ENCODE measurements around the gene TCF7L1. TPM values are rescaled to one million over a fixed set of nuclear protein-coding genes. Genes with fewer than 3 reads are reported as not detected.

The TCF7L1 gene
- total and polyA plus RNA-seq, 12 donors = 4.5 to 10.9 (median 6.3) TPM

GRCh38 chr2:85303780-85304531, 170.8 kb downstream of the TCF7L1 start:
- intact Hi-C loops (cut with DNase I) = loop anchor here in 2 of 10 donors (5.0 to 10.0 kb wide), 2 partner anchors 237 to 379 kb away; no protein-coding TSS in a partner anchor
- H3K36me3 ChIP-seq = peaks cover 0 to 58% (median 12%) of the 10 kb centered on the region in 9 donors

GRCh38 chr2:85307527-85307897, 174.3 kb downstream of the TCF7L1 start:
- no peak for TF ChIP-seq CTCF (IDR thresholded peaks at IDR 0.05)
- Histone ChIP-seq H3K27me3 (no peaks in the 10 kb centered on the region), H3K4me1 (peaks cover 4 to 38% (median 12%) of the 10 kb centered on the region in 9 donors), H3K9me3 (no peaks in the 10 kb centered on the region), H3K4me3 (peak overlapping the region in 2 of 10 donors; percentile 12 to 26), H3K36me3 (peaks cover 0 to 76% (median 12%) of the 10 kb centered on the region in 9 donors), H3K27ac (peak overlapping the region in 5 of 10 donors; percentile 22 to 72 (median 36))
- DNase-seq (no peak), ATAC-seq (no peak)
- WGBS, 2 donors = 74 to 79% methylated on average over 9 of the region's 9 CpGs
- intact Hi-C loops (cut with DNase I) = loop anchor here in 1 of 10 donors (10.0 kb wide), 1 partner anchor 383 kb away; no protein-coding TSS in a partner anchor

More at GRCh38 chr2:85303780-85304531, 170.8 kb downstream of the TCF7L1 start:
- DNase-seq (no peak), ATAC-seq (no peak)
- Histone ChIP-seq H3K4me1 (peaks cover 2 to 27% (median 11%) of the 10 kb centered on the region in 9 donors), H3K27me3 (no peaks in the 10 kb centered on the region), H3K4me3 (no peak overlapping the region), H3K9me3 (no peaks in the 10 kb centered on the region), H3K27ac (no peak overlapping the region)
- 91 to 92% methylated on average over 28 of the region's 28 CpGs for WGBS, 2 donors
- TF ChIP-seq CTCF (IDR thresholded peaks at IDR 0.05) = no peak

- H3K27ac ChIP-seq = peak overlapping the region in 1 of 10 donors; percentile 64
- H3K9me3 ChIP-seq = no peaks in the 10 kb centered on the region
- 80 to 85% methylated on average over 6 of the region's 6 CpGs for WGBS, 2 donors
- H3K4me1 ChIP-seq = peaks cover 4 to 38% (median 12%) of the 10 kb centered on the region in 9 donors
- H3K4me3 ChIP-seq = no peak overlapping the region
- H3K36me3 ChIP-seq = peaks cover 0 to 74% (median 12%) of the 10 kb centered on the region in 9 donors
- ATAC-seq (no peak), DNase-seq (no peak)
- H3K27me3 ChIP-seq = no peaks in the 10 kb centered on the region
- no peak for TF ChIP-seq CTCF (IDR thresholded peaks at IDR 0.05)
- intact Hi-C loops (cut with DNase I) = loop anchor here in 1 of 10 donors (10.0 kb wide), 1 partner anchor 383 kb away; no protein-coding TSS in a partner anchor
Observed at GRCh38 chr2:85308201-85308600, 175.0 kb downstream of the TCF7L1 start.

- TF ChIP-seq CTCF (IDR thresholded peaks at IDR 0.05) = no peak
- Histone ChIP-seq H3K9me3 (no peaks in the 10 kb centered on the region), H3K4me1 (peaks cover 4 to 38% (median 16%) of the 10 kb centered on the region in 9 donors), H3K27me3 (no peaks in the 10 kb centered on the region), H3K27ac (peak overlapping the region in 5 of 10 donors; percentile 4 to 42 (median 8)), H3K36me3 (peaks cover 0 to 69% (median 12%) of the 10 kb centered on the region in 9 donors), H3K4me3 (peak overlapping the region in 1 of 10 donors; percentile 27)
- ATAC-seq = peak; percentile 15 to 60 (median 49)
- DNase-seq = peak; percentile 34 to 58
- WGBS, 2 donors = 48 to 64% methylated on average over 15 of the region's 15 CpGs
- intact Hi-C loops (cut with DNase I) = loop anchor here in 1 of 10 donors (10.0 kb wide), 1 partner anchor 384 kb away; no protein-coding TSS in a partner anchor
Observed at GRCh38 chr2:85308896-85309555, 175.8 kb downstream of the TCF7L1 start.
